ENCODE data around the gene FAM219B.

- TF ChIP-seq CTCF (IDR thresholded peaks at IDR 0.05): no peak
- peak in 1 of 2 donors; percentile 77 for TF ChIP-seq POLR2A (IDR thresholded peaks at IDR 0.05)
Observed at GRCh38 chr15:74873036-74873755, 33.5 kb downstream of the FAM219B start, which contains the start of gene SCAMP2.

All from uterus (tissue), 2 donors.